Measurements from ENCODE around the gene CCDC13. TPM values are rescaled to one million over a fixed set of nuclear protein-coding genes. Genes with fewer than 3 reads are reported as not detected.

Gene CCDC13
- total RNA-seq, 4 donors from 2014 or later, result 4.0 to 7.7 (median 6.0) TPM

Small RNAs within 50 kb of the gene (small RNA-seq; reads per million reads assigned to genes)
- 0.38 reads per million for gene CCDC13

Other genes starting within 250 kb of the CCDC13 start
- 10 to 100 TPM; 59.9 to 66.4 (median 62.7) TPM for gene SEC22C, start 191.3 kb downstream of the CCDC13 start, total RNA-seq
- gene SS18L2, start 182.4 kb downstream of the CCDC13 start, total RNA-seq, result 10 to 100 TPM; 16.0 to 54.0 (median 27.9) TPM
- 100 to 1,000 TPM; 157 to 383 (median 197) TPM for gene NKTR, start 172.6 kb downstream of the CCDC13 start, total RNA-seq
- 10 to 100 TPM; 33.3 to 44.4 (median 42.0) TPM for gene ZBTB47, start 119.6 kb downstream of the CCDC13 start, total RNA-seq
- gene KLHL40, start 87.7 kb downstream of the CCDC13 start, total RNA-seq, result not detected
- 10 to 100 TPM; 15.7 to 64.1 (median 32.4) TPM for gene HHATL, start 70.5 kb downstream of the CCDC13 start, total RNA-seq
- 100 to 1,000 TPM; 171 to 217 (median 211) TPM for gene HIGD1A, start 31.2 kb upstream of the CCDC13 start, total RNA-seq
- 10 to 100 TPM in 2 of 4 donors, 1 to 10 TPM in 2; 5.6 to 15.3 (median 10.7) TPM for gene ACKR2, start 36.2 kb upstream of the CCDC13 start, total RNA-seq
- gene CYP8B1, start 102.6 kb upstream of the CCDC13 start, total RNA-seq, result not detected
- gene ZNF662, start 132.9 kb upstream of the CCDC13 start, total RNA-seq, result 10 to 100 TPM in 2 of 4 donors, 1 to 10 TPM in 2; 8.5 to 14.2 (median 9.8) TPM
- gene GASK1A, start 206.1 kb upstream of the CCDC13 start, total RNA-seq, result 1 to 10 TPM; 2.6 to 9.5 (median 8.8) TPM